AG04450 (cell line): ENCODE measurements around the gene NELFB. TPM values are rescaled to one million over a fixed set of nuclear protein-coding genes. Genes with fewer than 3 reads are reported as not detected.

Source experiments
- CTCF ChIA-PET: fragments of 300-600, 350-600 bp; formaldehyde crosslinking; extraction: SDS; loops from one replicate; lab custom pipeline; 2022; ENCODE audit warnings: antibody characterized with exemption, inconsistent platforms; lab: Charles Lee
- POLR2A ChIA-PET: fragments of 350-600 bp; formaldehyde crosslinking; extraction: SDS; loops from one replicate; lab custom pipeline; 2021; ENCODE audit warnings: antibody characterized with exemption, inconsistent platforms; lab: Yijun Ruan, JAX
- DNase-seq: peaks from one replicate; pipeline ENCODE4 v3.0.0-alpha.2; 2011; ENCODE audit warnings: low read depth, low spot score
- H3K27ac ChIP-seq: one replicate; pipeline ENCODE4 v1.5.1; 2012; ENCODE audit warnings: low read depth, low read length, control low read depth
- H3K27me3 ChIP-seq: one replicate; pipeline ENCODE4 v1.6.0; 2012; ENCODE audit warnings: low read length; ENCODE audit not compliant: control insufficient read depth, insufficient read depth
- H3K4me3 ChIP-seq: 2 replicates; pipeline ENCODE4 v1.5.1; 2011; ENCODE audit warnings: mild to moderate bottlenecking, low read depth, low read length, control low read depth
- H3K9me3 ChIP-seq: 2 replicates; pipeline ENCODE4 v1.5.1; 2012; ENCODE audit warnings: low read length; ENCODE audit not compliant: control insufficient read depth, insufficient read depth
- CTCF ChIP-seq: IDR thresholded peaks from 2 replicates; pipeline ENCODE4 v1.5.1; 2011; ENCODE audit warnings: low read depth, low read length, control low read depth, inconsistent platforms
- polyA plus RNA-seq: library from polyadenylated mRNA; depleted of rRNA; stranded (reverse); fragments of >200 nt; gene quantifications from 2 replicates; pipeline ENCODE4 v1.2.3, GENCODE V29; 2011

Gene NELFB
- polyA plus RNA-seq, 1 experiment: 27.1 TPM

GRCh38 chr9:137220317-137221094 lies 34.6 kb upstream of the NELFB start:
- no peaks in the 10 kb centered on the region; the same call in 1 of the 2 replicates for H3K9me3 ChIP-seq
- no peak for DNase-seq
- no peak overlapping the region for H3K4me3 ChIP-seq
- H3K27ac ChIP-seq: no peak overlapping the region
- CTCF ChIA-PET: no interaction called here
- no peaks in the 10 kb centered on the region for H3K27me3 ChIP-seq
- POLR2A ChIA-PET: interaction anchor here (1.0 to 1.4 kb wide), 2 partner anchors 12 to 32 kb away, joined by 3 read pairs; no protein-coding TSS in a partner anchor
- no peak for TF ChIP-seq CTCF

GRCh38 chr9:137221095-137221505 lies 34.0 kb upstream of the NELFB start:
- Histone ChIP-seq H3K27ac (no peak overlapping the region), H3K9me3 (no peaks in the 10 kb centered on the region; the same call in 1 of the 2 replicates), H3K4me3 (no peak overlapping the region), H3K27me3 (no peaks in the 10 kb centered on the region)
- CTCF ChIA-PET: no interaction called here
- TF ChIP-seq CTCF: no peak
- no peak for DNase-seq
- POLR2A ChIA-PET: interaction anchor here (0.7 to 1.4 kb wide), 3 partner anchors 12 to 32 kb away, joined by 3 to 6 read pairs (median 3); partner anchors contain the start of gene TUBB4B

- DNase-seq: no peak
- no peak overlapping the region for H3K27ac ChIP-seq
- POLR2A ChIA-PET: interaction anchor here (0.7 to 1.4 kb wide), 3 partner anchors 13 to 33 kb away, joined by 3 to 6 read pairs (median 3); partner anchors contain the start of gene TUBB4B
- no peaks in the 10 kb centered on the region; the same call in 1 of the 2 replicates for H3K9me3 ChIP-seq
- CTCF ChIA-PET: no interaction called here
- TF ChIP-seq CTCF: no peak
- H3K4me3 ChIP-seq: peak overlapping the region; percentile 39
- H3K27me3 ChIP-seq: no peaks in the 10 kb centered on the region
Measured at GRCh38 chr9:137221506-137222111, 33.5 kb upstream of the NELFB start.

GRCh38 chr9:137222190-137223077 lies 32.7 kb upstream of the NELFB start, which contains the start of gene RNF208:
Gene RNF208, minus strand, starts transcription at chr9:137222240. Its CDS starts 1,028 bp downstream, at chr9:137221212.
- H3K4me3 ChIP-seq: peak within 1 kb of the TSS; percentile 48
- no peaks in the 10 kb centered on the region; the same call in 1 of the 2 replicates for H3K9me3 ChIP-seq
- no peak for TF ChIP-seq CTCF
- POLR2A ChIA-PET: interaction anchor here (0.7 to 2.4 kb wide), 9 partner anchors 14 to 99 kb away, joined by 3 to 28 read pairs (median 7); partner anchors contain the start of genes ANAPC2, NDOR1, SSNA1 and TMEM203
- H3K27ac ChIP-seq: peak within 1 kb of the TSS; percentile 52
- CTCF ChIA-PET: interaction anchor here (0.6 to 3.7 kb wide), 3 partner anchors 14 to 193 kb away, joined by 3 to 29 read pairs (median 6); no protein-coding TSS in a partner anchor
- no peaks in the 10 kb centered on the region for H3K27me3 ChIP-seq
- no peak for DNase-seq
